HG02840 (cell line): ENCODE measurements around the gene WNT3A.

Source experiments
- ATAC-seq: cut with Tn5 transposase; IDR thresholded peaks from one replicate; pipeline ENCODE4 v1.9.1; 2021; ENCODE audit warnings: mild to moderate bottlenecking, moderate library complexity, moderate number of reproducible peaks; ENCODE audit not compliant: unreplicated experiment, low FRiP score

The WNT3A gene

DNA sequence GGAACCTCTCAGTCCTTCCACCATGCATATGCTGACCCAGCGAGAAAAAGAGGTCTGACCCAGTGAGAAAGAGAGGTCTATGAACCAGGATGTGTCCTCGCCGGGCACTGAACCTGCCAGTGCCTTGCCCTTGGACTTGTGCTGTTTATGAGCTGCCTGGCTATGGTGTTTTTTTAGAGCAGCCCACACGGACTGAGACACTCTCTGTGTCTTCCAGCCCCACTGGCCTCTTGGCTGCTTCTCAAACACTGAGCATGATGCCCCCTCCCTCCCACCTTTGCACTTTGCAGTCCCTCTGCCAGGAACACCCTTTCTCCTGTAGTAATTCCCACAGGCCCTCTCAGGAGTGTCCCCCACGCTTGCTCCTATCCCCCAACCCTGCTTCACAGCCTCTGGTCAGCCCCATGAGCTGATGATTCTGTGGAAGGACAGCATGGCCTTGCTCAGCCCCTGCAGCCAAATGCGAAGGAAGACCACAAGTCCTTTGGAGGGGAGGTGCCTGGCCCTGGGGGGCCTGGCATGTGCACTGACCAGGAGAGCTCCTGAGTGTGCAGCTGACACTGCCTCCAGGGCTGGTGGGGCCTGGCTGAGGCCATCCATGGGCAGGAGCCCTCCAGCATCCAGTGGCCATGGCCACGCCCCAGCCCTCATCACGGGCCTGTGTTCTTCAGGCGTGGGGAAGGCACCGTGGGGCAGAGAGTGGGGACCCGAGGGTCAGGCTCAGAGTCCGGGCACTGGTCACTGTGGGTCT lies 23.8 kb downstream of the WNT3A start:
- no peak for ATAC-seq

DNA sequence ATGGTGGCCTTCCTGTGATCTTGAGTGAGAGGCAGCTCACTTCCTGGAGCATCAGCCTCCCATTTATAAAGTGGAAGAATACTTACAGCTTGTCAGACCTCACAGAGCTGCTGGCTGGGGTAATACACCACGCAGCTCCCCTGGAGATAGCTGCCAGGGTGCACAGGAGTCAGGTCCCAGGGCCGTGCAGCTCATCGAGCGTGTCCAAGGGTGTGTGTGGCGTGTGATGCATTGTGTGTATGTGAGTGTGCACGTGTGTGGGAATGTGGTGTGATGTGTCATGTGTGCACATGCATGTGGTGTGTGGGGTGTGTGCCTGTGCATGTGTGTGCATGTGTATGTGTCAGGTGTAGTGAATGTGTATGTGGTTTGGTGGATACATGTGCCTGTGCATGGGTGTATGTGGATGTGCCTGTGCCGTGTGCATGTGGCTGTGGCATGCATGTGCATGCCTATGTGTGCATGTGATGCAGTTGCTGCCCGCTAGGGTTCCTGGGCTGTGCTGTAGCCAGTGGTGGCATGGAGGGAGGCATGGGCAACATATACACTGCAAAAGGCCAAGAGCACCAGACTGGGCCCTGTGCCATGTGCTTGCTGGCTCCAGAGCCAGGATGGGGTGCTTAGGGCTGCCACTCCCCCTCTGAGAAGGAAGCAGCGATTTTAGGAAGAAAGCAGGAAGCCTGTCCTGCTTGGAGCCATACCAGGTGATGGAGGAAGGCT lies 24.6 kb downstream of the WNT3A start:
- ATAC-seq = no peak

DNA sequence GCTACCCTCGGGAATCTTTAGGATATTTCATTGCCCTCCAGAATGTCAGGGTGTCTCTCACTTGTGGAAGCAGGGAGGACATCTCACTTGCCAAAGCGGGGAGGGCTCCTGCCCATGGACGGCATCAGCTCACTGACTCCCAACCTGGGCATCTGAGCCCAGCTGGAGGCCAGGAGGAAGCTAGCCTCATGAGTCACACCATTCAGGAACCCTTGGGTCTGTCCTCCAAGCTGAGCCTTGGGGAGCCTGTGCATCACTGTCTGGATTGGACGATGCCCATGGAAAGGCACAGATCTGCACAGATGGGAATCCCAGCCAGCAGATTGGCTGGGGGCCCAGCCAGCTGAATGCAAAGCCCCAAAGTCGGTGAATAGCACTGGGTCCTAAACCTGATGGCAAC lies 25.2 kb downstream of the WNT3A start:
- no peak for ATAC-seq

DNA sequence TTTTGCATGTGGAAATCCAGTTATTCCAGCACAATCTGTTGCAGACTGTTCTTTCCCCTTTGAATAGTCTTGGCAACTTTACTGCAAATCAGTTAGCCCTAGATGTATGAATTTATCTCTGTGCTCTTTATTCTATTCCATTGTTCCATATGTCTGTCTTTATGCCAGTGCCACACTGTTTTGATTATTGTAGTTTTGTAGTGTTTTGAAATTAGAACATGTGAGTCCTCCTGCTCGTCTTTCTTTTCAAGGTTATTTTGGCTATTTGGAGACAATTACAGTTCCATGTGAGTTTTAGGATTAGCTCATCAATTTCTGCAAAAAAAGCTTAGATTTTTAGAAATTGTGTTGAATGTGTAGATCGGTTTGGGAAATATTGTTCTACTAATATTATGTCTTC lies 26.6 kb downstream of the WNT3A start:
- no peak for ATAC-seq

DNA sequence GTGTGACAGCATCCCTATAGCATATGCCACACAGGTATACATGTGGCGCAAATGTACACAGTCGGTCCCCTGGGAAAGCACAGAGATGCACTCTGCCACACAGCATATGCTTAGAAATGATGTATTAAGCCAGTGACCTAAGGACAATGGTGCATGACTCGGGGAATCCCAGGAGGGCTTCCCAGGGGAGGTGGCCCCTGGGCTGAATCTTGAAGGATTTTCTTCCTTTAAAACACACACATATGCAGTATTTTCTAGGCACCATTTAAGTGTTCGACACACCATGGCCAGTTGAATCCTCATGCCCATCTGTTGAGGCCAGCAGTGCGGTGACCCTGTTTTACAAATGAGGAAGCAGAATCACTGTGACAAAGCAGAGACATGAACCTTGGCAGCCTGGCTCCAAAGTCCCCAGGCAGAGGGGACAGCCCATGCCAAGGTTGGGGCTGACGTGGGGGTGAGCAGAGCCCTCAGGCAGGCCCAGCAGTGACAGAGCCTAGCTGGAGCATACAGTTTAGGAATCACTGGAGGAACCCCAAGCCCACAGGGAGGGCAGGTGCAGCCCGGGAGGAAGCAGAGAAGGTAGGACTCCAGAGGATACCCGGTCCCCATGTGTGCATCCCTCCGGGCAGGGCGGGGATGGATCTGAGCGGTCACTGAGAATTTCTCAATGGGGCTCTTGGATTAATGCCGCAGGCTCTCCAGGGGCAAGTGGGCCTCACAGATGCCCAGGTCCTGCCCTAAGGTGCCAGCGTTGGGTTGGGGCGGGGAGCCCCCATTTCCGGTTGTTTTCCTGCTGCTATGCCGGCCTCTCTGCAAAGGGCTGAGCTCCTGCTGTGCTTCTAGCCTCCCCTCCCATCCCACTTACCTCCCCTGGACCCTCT lies 28.4 kb downstream of the WNT3A start:
- ATAC-seq = no peak

DNA sequence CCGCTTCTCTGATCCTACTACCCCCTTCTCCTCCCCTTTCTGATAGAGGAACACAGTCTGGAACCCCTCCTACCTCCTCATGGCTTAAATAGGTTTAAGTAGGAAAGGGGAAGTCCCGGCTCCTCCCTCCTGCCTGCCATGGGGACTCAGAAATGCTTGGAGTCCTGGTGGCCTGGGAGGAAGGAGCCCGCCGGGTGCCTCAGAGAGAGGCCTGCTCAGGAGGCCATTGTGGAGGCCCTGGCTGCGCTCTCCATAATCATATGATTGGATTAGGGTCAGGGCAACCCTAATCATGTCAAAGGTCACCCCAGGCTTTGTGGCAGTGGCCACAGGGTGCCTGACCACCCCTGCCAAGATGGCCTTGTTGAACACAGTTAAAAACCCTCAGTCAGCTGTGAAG lies 29.0 kb downstream of the WNT3A start:
- ATAC-seq = no peak

DNA sequence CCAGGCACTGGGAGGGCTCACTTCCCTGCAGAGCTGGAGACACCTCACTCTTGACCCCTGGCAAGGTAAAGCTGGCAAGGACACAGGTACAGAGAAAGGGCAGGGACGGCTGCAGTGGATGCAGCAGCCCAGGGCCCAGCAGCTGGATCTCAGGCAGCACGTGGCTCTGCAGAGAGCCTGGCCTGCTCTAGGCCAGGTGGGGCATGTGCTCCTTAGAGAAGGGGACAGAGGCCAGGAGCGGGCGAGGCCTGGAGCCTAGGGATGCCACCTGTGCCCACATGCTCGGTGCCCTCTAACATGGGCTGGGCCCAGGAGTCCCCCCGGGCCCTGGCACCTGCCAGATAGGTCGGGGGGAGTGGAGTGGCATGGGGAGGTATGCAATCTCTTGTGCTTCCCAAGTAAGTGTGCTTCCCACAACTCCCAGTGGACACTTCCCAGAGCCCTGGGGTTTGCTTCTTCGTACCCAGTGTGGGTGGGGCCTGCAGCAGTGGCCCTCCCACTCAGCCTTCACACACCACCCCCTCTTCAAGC lies 30.0 kb downstream of the WNT3A start:
- no peak for ATAC-seq

DNA sequence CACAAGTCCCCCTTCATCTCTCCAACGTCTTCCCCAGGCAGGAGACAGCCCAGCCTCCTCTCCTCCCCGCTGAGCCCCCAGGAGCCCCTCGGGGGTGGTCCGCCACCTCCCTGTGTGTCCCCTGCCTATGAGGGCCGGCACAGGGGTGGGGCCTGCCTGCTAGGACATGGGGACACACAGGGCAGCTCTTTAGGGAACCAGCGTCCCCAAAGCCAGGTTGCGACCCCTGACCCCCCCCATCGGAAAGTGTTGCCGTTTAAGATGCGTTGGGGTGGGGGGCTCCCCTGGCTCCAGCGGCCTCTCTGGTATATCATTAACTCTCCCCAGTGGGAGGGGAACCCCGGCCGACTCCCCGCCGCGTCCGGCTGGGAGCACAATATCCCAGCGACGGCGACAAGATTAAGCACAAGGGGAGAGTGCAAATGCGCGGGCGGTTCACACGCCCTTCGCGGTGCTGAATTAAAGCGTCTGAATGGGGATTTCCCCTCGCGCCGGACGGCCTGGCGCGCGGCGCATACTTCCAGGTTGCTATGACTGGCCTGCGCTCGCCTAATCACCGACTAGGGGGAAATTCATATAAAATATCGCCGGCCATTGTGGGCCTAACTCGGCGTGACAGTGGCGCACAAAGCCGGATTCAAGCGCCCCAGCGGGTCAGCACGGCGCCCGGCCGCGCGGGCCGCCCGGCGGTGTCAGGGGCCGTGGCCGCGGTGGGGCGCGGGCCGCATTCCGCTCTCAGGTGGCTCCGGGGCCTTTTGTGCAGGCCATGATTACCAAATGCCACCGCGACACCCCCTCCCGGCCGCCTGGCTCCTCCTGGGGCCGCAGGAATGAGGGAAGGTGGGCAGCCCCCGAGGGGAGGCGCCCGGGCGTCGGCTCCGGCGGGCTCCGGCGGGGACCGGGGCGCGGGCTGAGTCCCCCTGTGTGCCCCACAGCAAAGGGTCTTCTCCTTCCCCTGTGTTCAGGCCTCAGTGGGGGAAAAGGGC lies 30.9 kb downstream of the WNT3A start:
- ATAC-seq = peak; percentile 53

DNA sequence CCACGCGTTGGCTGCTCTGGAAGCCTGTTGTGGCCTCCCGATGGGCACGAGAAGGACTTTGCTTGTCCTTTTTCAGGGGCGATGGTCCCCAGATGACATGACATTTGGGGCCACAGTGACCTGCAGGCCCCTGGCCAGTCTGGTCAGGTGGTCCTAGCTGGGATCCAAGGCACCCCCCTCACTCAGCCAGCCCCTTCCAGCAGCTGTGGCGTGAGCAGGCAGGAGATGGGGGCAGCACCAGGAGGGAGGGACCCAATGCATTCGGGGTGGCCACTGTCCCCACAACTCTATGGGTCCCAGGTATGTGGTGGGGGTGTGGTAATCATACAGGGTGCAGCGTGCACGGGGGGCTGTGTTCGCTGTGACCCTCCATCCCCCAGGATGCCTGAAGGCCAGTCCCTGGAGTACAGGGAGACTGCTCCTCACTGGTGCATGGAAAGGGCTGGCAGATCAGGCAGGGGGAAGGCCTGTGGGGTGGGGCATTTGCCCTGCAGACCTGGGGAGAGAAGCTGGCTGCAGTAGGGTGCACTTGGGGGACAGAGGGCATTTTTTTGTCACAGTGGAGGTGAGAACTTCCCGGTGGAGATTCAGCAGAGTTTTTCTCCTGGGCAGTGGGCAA lies 31.7 kb downstream of the WNT3A start:
- ATAC-seq = no peak

DNA sequence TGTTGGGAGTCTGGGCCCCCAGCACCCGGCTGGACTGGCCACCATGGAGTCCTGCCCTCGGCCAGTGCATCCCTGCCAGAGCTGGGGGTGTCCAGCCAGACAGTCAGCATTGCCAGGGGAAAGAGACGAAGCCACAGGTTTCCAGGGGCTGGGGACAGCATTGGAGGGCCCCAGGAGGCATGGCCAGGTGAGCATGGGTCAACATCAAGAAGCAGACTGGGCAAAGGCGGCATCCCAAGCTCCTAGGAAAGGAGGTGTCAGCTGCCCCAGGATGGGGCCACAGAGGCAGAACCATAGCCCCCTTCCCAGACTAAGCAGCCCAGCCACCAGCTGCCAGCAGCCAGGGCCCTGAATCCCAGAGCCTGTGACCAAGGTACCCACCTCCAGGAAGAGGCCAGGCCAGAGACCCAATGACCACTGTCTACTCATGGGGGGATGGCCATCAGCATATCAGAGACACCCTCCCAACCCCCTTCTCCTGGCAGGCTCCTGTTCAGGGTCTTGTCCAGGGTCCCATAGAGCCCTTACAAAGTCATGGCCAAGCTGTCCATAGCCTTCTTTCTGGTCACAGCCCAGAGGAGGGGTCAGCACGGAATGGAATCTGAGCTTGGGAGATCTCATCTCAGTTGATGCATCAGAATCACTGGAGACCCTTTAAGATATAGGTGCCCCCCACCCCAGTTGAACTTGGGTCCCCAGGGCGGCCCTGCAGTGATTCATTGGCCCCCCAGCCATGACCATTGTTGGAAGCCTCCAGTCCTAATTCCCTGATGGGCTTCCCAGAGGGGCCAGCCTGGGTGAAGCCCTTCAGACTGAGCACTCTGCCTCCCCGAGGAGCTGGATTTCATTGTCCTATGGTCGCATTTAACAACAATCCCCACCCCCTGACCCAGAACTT lies 32.5 kb downstream of the WNT3A start:
- no peak for ATAC-seq

DNA sequence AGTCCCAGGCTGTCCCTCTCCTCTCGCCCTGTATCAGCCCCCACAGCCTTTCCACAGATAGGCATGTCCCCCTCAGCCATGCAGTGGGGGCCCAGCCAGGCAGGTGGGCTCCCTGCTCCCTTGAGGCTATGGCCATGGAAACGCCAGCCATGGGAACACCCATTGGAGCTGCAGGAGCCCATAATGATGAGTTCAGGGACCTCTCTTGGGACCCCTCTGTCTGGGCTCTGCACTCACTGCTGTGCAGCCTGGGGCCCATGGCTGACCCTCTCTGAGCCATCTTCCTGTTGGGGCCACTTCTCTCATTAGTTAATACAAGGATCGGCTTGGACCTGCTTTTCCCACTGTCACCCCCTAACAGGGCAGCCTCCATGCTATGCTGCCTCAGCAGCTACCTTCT lies 33.2 kb downstream of the WNT3A start:
- ATAC-seq = no peak

DNA sequence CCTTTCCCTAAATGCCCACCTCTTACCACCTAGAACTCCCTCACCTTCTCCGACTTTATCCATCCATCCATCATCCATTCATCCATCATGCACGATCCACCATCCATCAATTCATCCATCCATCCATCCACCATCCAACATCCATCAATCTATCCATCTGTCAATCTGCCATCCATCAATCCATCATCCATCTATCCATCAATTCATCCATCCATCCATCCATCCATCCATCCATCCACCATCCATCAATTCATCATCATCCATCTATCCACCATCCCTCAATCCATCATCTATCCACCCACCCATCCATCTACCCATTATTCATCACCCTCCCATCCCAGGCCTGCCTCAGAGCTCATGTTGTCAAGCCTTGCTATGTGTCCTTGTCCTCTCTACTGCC lies 34.5 kb downstream of the WNT3A start:
- no peak for ATAC-seq

DNA sequence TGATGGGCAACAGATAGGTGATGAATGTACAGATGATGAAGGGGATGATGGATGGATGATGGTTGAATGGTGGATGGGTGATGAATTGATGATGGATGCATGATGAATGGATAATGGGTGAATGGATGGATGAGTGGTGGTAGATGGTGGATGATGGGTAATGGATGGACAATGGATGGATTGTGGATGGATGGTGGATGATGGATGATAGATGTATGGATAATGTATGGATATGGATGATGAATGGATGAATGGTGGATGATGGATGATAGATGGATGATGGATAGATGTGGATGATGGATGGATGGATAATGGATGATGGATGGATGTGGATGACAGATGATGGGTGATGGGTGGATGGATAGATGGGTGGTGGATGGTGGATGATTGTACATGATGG lies 35.7 kb downstream of the WNT3A start:
- ATAC-seq = no peak

DNA sequence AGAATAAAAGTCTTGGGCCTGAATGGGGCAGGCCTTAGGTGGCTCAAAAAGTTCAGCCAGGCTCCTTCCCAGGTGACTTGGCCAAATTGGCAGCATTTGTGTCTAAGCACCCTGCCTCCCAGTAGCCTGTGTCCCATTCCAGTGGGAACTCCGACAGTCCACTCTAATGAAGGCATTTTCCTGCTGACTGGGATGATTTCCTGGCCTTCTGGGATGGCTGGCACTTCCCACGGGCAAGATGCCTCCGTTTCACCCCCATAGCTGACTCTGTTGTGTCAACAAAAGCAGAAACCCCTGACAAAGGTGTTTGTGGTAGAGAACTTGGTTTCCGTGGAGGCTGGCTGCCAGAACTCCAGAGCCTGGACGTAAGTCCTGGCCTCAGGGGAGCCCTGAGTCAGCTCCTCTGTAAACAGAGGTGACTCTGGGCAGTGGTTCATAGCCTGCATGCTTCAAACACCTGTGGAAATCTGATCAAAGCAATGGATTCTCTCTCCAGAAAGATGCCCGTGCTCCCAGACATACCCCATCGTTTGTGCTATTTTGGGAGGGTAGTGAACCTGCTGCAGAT lies 36.6 kb downstream of the WNT3A start:
- ATAC-seq = no peak

DNA sequence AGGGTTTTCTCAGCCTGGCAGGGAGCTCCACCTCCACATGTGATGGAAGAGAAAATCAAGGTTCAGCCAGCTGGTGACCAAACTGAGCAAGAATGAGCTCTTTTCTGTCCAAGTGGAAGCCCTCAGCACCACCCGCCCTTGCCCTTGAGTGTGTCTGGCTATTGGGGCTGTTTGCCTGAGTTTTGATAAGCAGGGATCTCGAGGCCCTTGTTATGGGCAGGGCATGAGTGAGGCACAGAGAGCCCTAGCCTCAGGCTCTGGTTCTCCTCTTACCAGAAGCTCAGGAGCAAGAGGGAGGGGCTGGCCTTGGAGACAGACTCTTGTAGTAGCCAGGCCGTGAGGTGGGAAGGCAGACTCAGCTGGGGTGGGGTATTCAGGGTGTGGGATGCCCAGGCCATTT lies 38.2 kb downstream of the WNT3A start:
- ATAC-seq = no peak

DNA sequence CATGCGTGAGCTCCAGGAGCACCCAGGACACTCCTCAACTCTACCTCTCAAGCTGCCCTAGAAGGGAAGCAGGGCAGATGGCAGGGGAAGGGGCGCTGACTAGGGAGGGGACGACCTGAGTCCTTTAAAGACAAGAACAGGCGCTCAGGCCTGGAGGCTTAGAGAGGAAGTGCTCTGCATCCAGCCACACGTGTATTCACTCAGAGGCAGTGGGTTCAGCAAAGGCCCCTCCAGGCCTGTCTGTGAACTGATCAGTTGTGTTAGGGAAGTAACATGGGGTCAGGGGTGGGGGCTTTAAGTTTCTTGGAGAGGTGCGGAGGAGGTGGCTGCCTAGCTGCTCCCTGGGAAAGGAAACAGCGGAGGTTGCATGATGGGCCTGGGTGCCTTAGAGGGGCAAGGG lies 38.6 kb downstream of the WNT3A start:
- ATAC-seq = no peak

DNA sequence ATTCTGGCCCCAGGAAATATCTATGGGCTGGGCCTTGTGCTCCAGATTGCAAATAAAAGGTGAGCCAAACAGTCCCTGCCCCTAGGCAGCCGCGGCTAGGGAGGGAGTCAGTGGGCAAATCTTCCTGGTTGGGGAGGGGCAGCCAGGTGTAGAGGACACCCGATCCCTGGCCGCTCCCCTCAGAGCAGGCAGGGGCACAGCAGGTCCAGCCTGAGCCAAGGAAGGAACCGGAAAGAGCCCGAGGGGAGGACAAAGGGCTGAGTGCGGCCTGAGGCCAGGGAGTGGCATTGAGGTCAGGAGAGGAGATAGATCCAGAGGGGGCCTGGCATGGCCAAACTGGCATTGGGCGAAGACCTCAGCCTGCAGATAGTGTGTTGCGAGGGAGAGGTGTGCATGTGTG lies 39.1 kb downstream of the WNT3A start:
- no peak for ATAC-seq
